Esophagus squamous epithelium (tissue), 4 donors: ENCODE results near the gene MEGF6.

Experiments
- POLR2A ChIP-seq, 4 donors: fragments of 450-650 bp; IDR thresholded peaks; one replicate each; pipeline ENCODE4 v1.6.1; 2017; ENCODE audit warnings: antibody characterized with exemption in 4 of 4, mild to moderate bottlenecking in 4 of 4, moderate library complexity in 3 of 4
- TF ChIP-seq, protein P1 (sequence below), 6 experiments: fragments of 450-650 bp in 4 of 6; fragments of 200-600 bp in 2 of 6; sonication (generic) in 2 of 6; IDR thresholded peaks; one replicate each; pipeline ENCODE4 v1.5.1; 2016 to 2019; ENCODE audit warnings: antibody characterized with exemption in 6 of 6, mild to moderate bottlenecking in 4 of 6, moderate library complexity in 4 of 6

DNA sequence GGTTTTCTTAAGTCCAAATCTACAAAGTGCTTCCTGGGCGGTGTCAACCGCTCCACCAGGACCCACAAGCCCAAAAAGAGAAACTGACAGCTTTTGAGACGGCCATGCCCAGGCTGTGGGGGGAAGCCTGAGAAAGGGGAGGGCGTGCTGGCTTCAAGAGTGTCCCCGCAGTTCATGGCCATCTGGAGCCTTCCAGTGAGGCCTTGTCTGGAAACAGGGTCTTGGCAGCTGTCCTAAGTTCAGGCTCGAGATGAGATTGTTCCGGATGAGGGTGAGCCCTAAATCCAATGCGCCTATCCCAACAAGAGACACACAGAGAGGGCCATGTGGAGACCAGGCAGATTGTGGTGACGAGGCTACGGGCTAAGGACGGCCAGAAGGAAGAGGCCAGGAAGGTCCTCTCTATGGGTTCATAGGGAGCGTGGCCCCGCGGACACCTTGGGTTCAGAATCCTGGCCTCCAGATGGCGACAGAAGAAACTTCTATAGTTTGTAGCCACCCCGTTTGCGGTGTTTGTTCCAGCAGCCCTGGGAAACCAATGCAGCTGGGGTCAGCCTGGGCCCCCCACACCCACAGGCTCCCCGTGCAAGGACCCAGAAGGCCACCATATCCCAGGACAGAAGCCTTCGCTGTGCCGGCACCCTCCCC, 86.6 kb downstream of the MEGF6 start:
- TF ChIP-seq, protein P1, sequence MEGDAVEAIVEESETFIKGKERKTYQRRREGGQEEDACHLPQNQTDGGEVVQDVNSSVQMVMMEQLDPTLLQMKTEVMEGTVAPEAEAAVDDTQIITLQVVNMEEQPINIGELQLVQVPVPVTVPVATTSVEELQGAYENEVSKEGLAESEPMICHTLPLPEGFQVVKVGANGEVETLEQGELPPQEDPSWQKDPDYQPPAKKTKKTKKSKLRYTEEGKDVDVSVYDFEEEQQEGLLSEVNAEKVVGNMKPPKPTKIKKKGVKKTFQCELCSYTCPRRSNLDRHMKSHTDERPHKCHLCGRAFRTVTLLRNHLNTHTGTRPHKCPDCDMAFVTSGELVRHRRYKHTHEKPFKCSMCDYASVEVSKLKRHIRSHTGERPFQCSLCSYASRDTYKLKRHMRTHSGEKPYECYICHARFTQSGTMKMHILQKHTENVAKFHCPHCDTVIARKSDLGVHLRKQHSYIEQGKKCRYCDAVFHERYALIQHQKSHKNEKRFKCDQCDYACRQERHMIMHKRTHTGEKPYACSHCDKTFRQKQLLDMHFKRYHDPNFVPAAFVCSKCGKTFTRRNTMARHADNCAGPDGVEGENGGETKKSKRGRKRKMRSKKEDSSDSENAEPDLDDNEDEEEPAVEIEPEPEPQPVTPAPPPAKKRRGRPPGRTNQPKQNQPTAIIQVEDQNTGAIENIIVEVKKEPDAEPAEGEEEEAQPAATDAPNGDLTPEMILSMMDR (IDR thresholded peaks at IDR 0.05): no peak
- no peak for TF ChIP-seq POLR2A (IDR thresholded peaks at IDR 0.05)
